ENCODE measurements around the gene KANK3.

- TF ChIP-seq CTCF (IDR thresholded peaks at IDR 0.05): no peak
- no peak for TF ChIP-seq EP300 (IDR thresholded peaks at IDR 0.05)
- no peak for TF ChIP-seq POLR2A (IDR thresholded peaks at IDR 0.05)
- no peak for TF ChIP-seq POLR2AphosphoS5 (IDR thresholded peaks at IDR 0.05)
Measured at GRCh38 chr19:8329996-8330395, 13.1 kb downstream of the KANK3 start.
